Endothelial cell of umbilical vein (primary cell): ENCODE results near the gene LZTS3. TPM values are rescaled to one million over a fixed set of nuclear protein-coding genes. Genes with fewer than 3 reads are reported as not detected.

Experiments used
- BruUV-seq: library from RNA; stranded (reverse); fragments of 400-500 nt; replicated peaks from 2 replicates; lab custom pipeline; 2021; lab: Mats Ljungman, UMichigan
- CTCF ChIA-PET: fragments of 300-600, 350-600 bp; sonication (Branson Sonifier 250); formaldehyde crosslinking; loops from one replicate; lab custom pipeline; 2021; ENCODE audit warnings: antibody characterized with exemption, inconsistent platforms; lab: Charles Lee
- POLR2A ChIA-PET: fragments of 300-600, 350-600 bp; sonication (Branson Sonifier 250); formaldehyde crosslinking; loops from one replicate; lab custom pipeline; 2021; ENCODE audit warnings: antibody characterized with exemption, inconsistent platforms; lab: Charles Lee
- DNase-seq: peaks from one replicate; pipeline ENCODE4 v3.0.0-alpha.2; 2011; ENCODE audit warnings: low read depth, low spot score
- FAIRE-seq: peaks from 2 replicates; lab custom pipeline; 2011; peaks lifted over from hg19 to GRCh38; lab: Jason Lieb, UNC
- H2AFZ ChIP-seq: 2 replicates; pipeline ENCODE4 v1.6.0; 2012; ENCODE audit warnings: low read depth, low read length, control low read depth, inconsistent platforms
- H3K27ac ChIP-seq: 2 replicates; pipeline ENCODE4 v1.5.1; 2011; ENCODE audit warnings: low read depth, mild to moderate bottlenecking, control low read depth, low read length, moderate library complexity; ENCODE audit not compliant: insufficient read depth
- H3K27me3 ChIP-seq, 2 experiments: 2 replicates each; pipeline versions ENCODE4 v1.6.0 to v1.6.1; 2011; ENCODE audit warnings: low read length in 2 of 2, mixed read lengths in 1 of 2; ENCODE audit not compliant: control insufficient read depth in 2 of 2, insufficient read depth in 2 of 2
- H3K36me3 ChIP-seq, 2 experiments: 2 replicates in 1 of 2; 3 replicates in 1 of 2; pipeline ENCODE4 v1.5.1; 2011; ENCODE audit warnings: low read length in 2 of 2, mild to moderate bottlenecking in 1 of 2, moderate library complexity in 1 of 2; ENCODE audit not compliant: control insufficient read depth in 2 of 2, insufficient read depth in 2 of 2; ENCODE audit errors: extremely low read depth in 1 of 2
- H3K4me1 ChIP-seq: 3 replicates; pipeline ENCODE4 v1.5.1; 2011; ENCODE audit warnings: mild to moderate bottlenecking, low read length; ENCODE audit not compliant: control insufficient read depth, insufficient read depth; ENCODE audit errors: extremely low read depth
- H3K4me2 ChIP-seq: 2 replicates; pipeline ENCODE4 v1.6.1; 2011; ENCODE audit warnings: low read length, control low read depth, mixed read lengths; ENCODE audit not compliant: insufficient read depth
- H3K4me3 ChIP-seq, 3 experiments: fragments of 200-600 bp in 1 of 3; sonication (generic), shearing (Covaris generic) in 1 of 3; replicated peaks in 1 of 3; 2 replicates each; pipeline ENCODE4 v1.5.1; 2011 to 2016; ENCODE audit warnings: control low read depth in 3 of 3, low read length in 3 of 3, mild to moderate bottlenecking in 2 of 3, inconsistent platforms in 1 of 3, low read depth in 1 of 3, moderate library complexity in 1 of 3; ENCODE audit not compliant: insufficient read depth in 1 of 3
- H3K79me2 ChIP-seq: 2 replicates; pipeline ENCODE4 v1.6.0; 2012; ENCODE audit warnings: low read length, inconsistent platforms; ENCODE audit not compliant: control insufficient read depth, insufficient read depth
- H3K9ac ChIP-seq: replicated peaks from 2 replicates; pipeline ENCODE3; 2011; ENCODE audit warnings: low read length, control low read depth; ENCODE audit not compliant: insufficient read depth; ENCODE audit errors: extremely low read depth
- H3K9me1 ChIP-seq: replicated peaks from 3 replicates; pipeline ENCODE4 v1.6.0; 2011; ENCODE audit warnings: mild to moderate bottlenecking, low read length; ENCODE audit not compliant: control insufficient read depth, insufficient read depth; ENCODE audit errors: extremely low read depth
- H3K9me3 ChIP-seq: replicated peaks from 2 replicates; pipeline ENCODE4 v1.5.1; 2012; ENCODE audit warnings: low read length, inconsistent platforms; ENCODE audit not compliant: control insufficient read depth, insufficient read depth
- H4K20me1 ChIP-seq: replicated peaks from 2 replicates; pipeline ENCODE3; 2011; ENCODE audit warnings: mild to moderate bottlenecking, low read length; ENCODE audit not compliant: control insufficient read depth, insufficient read depth; ENCODE audit errors: extremely low read depth
- EZH2 ChIP-seq: IDR thresholded peaks from 2 replicates; pipeline ENCODE4 v1.6.1; 2012; ENCODE audit warnings: borderline replicate concordance, low read depth, mild to moderate bottlenecking, moderate library complexity, low read length, inconsistent platforms; ENCODE audit not compliant: severe bottlenecking
- FOS ChIP-seq: IDR thresholded peaks from 2 replicates; pipeline ENCODE4 v1.6.1; 2011; ENCODE audit warnings: mild to moderate bottlenecking, low read length, moderate library complexity, borderline replicate concordance; ENCODE audit not compliant: insufficient read depth
- GATA2 ChIP-seq: IDR thresholded peaks from 2 replicates; pipeline ENCODE4 v1.7.0; 2011; ENCODE audit warnings: low read depth, mild to moderate bottlenecking, moderate library complexity, mixed read lengths, low read length; ENCODE audit not compliant: insufficient read length, insufficient read depth
- JUN ChIP-seq: IDR thresholded peaks from 2 replicates; pipeline ENCODE4 v1.6.1; 2011; ENCODE audit warnings: borderline replicate concordance, low read depth; ENCODE audit not compliant: insufficient read length, insufficient read depth
- MYC ChIP-seq: IDR thresholded peaks from one replicate; pipeline ENCODE4 v1.6.1; 2011; ENCODE audit warnings: mild to moderate bottlenecking, low read depth, low read length
- POLR2A ChIP-seq: IDR thresholded peaks from 2 replicates; pipeline ENCODE4 v1.6.1; 2012; ENCODE audit warnings: low read depth, mild to moderate bottlenecking, control low read depth, low read length
- POLR2AphosphoS5 ChIP-seq: IDR thresholded peaks from 2 replicates; pipeline ENCODE4 v1.6.1; 2012; ENCODE audit warnings: low read depth, mild to moderate bottlenecking, control low read depth, low read length, moderate library complexity; ENCODE audit not compliant: insufficient read depth
- dilution Hi-C: fragments of 300-500 bp; cut with MboI; formaldehyde crosslinking; loops from one replicate; pipeline ENCODE4 v1.15.0; 2019; ENCODE audit warnings: low sequenced_read_pairs; ENCODE audit not compliant: extremely low pct_ligation_motif_present
- intact Hi-C: fragments of 100-400 bp; cut with micrococcal nuclease; formaldehyde crosslinking; loops from one replicate; pipeline ENCODE4 v1.10.0; 2022
- polyA plus RNA-seq, 4 experiments: library from polyadenylated mRNA; depleted of rRNA in 3 of 4; stranded (reverse) in 3 of 4; unstranded in 1 of 4; fragments of >200 nt; gene quantifications; 2 replicates each; pipeline versions ENCODE4 v1.2.1 to v1.2.3, GENCODE V29; 2011 to 2012; ENCODE audit warnings: missing spikeins in 1 of 4
- total RNA-seq: library from RNA; stranded (reverse); gene quantifications from 2 replicates; pipeline ENCODE4 v1.2.3, GENCODE V29; 2021
- TF ChIP-seq, protein P1 (sequence below), 2 donors: IDR thresholded peaks; 1 replicate in 1 of 2; 2 replicates in 1 of 2; pipeline ENCODE4 v1.5.1; 2011; ENCODE audit warnings: low read length in 2 of 2, mild to moderate bottlenecking in 2 of 2, moderate library complexity in 2 of 2, control low read depth in 1 of 2, inconsistent platforms in 1 of 2, low read depth in 1 of 2; ENCODE audit not compliant: insufficient read depth in 1 of 2; ENCODE audit errors: extremely low read depth in 1 of 2
- TF ChIP-seq, protein P2 (sequence below): IDR thresholded peaks from 2 replicates; pipeline ENCODE4 v1.6.1; 2011; ENCODE audit not compliant: insufficient read depth, insufficient read length

The LZTS3 gene
- total and polyA plus RNA-seq, 2 donors (not counting 3 experiments of a cell fraction or from before 2014, with no cell fraction given), result 4.5 to 5.7 TPM

DNA sequence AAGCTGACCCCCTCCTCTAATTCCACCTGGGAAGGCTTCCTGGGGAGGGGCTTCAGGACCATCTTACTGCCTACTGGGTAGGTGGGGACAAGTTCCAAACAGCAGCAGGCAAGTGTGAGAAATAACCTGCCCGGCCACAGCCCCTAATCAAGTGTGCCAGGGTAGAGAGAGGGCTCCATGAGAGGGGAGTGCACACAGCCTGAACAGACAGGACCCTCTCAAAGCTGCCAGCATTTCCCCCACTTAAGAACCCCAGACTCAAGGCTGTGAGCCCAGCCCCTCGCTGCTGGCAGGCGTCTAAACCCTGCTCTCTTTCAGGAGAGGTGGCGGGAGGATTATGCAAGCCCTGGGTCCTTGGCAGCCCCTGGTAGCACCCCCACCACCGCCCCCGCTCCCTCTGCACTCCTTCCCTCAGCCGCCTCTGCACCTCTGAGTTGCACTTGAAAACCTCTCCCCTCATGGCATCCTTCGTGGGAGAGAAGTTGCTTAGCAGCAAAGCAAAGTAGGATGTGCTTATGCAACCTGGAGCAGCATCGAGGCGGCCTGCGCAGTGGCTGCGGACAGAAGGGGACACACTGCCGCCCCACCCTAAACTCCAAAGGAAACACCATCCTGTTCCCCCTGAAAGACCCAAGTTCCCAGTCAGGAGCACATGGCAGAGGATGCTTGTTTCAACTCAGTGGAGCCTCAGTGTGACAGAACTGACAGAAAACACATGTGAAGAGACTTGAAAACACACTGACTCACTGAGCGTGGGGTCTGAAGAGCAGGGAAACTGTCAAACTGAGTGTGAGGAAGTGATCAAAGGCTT, 20.7 kb upstream of the LZTS3 start:
- Histone ChIP-seq H2AFZ (no peak overlapping the region), H3K27me3 (no peaks in the 10 kb centered on the region), H3K36me3 (peaks cover 17 to 56% of the 10 kb centered on the region in 2 experiments), H3K79me2 (no peaks in the 10 kb centered on the region), H3K9me1 (no peaks in the 10 kb centered on the region), H3K9me3 (no peaks in the 10 kb centered on the region), H3K4me2 (no peak overlapping the region), H4K20me1 (no peaks in the 10 kb centered on the region), H3K4me3 (no peak overlapping the region), H3K4me1 (no peaks in the 10 kb centered on the region), H3K9ac (no peak overlapping the region), H3K27ac (no peak overlapping the region)
- no peak for FAIRE-seq
- CTCF ChIA-PET, result interaction anchor here (1.5 kb wide), 1 partner anchor 10 kb away, joined by 3 read pairs; no protein-coding TSS in a partner anchor
- dilution Hi-C loops, result no loop called here
- DNase-seq, result no peak
- intact Hi-C loops, result no loop called here
- BruUV-seq, result no TSS peak
- TF ChIP-seq, protein P1, sequence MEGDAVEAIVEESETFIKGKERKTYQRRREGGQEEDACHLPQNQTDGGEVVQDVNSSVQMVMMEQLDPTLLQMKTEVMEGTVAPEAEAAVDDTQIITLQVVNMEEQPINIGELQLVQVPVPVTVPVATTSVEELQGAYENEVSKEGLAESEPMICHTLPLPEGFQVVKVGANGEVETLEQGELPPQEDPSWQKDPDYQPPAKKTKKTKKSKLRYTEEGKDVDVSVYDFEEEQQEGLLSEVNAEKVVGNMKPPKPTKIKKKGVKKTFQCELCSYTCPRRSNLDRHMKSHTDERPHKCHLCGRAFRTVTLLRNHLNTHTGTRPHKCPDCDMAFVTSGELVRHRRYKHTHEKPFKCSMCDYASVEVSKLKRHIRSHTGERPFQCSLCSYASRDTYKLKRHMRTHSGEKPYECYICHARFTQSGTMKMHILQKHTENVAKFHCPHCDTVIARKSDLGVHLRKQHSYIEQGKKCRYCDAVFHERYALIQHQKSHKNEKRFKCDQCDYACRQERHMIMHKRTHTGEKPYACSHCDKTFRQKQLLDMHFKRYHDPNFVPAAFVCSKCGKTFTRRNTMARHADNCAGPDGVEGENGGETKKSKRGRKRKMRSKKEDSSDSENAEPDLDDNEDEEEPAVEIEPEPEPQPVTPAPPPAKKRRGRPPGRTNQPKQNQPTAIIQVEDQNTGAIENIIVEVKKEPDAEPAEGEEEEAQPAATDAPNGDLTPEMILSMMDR (IDR thresholded peaks at IDR 0.05; ENCODE audit: extremely low read depth in 1 of 2, insufficient read depth in 1 of 2, low read depth in 1 of 2, low read length in 2 of 2), result no peak
- no peak for TF ChIP-seq POLR2A
- TF ChIP-seq POLR2AphosphoS5, result no peak
- TF ChIP-seq GATA2, result no peak
- TF ChIP-seq EZH2, result no peak
- TF ChIP-seq JUN, result no peak
- TF ChIP-seq MYC, result no peak
- no peak for TF ChIP-seq FOS
- TF ChIP-seq, protein P2, sequence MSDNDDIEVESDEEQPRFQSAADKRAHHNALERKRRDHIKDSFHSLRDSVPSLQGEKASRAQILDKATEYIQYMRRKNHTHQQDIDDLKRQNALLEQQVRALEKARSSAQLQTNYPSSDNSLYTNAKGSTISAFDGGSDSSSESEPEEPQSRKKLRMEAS, result no peak
- POLR2A ChIA-PET, result no interaction called here
